Vagina (tissue), 2 donors: ENCODE measurements around the gene BBS2.

ENCODE experiments used
- POLR2A ChIP-seq, 2 donors: fragments of 450-650 bp; IDR thresholded peaks; one replicate each; pipeline ENCODE4 v1.6.1; 2017; ENCODE audit warnings: antibody characterized with exemption in 2 of 2, mild to moderate bottlenecking in 2 of 2, moderate library complexity in 2 of 2
- POLR2AphosphoS5 ChIP-seq, 2 donors: sonication (generic); formaldehyde crosslinking; IDR thresholded peaks; one replicate each; pipeline ENCODE4 v1.9.0; 2017; ENCODE audit warnings: antibody characterized with exemption in 2 of 2, mild to moderate bottlenecking in 2 of 2, low read depth in 1 of 2; ENCODE audit not compliant: insufficient read depth in 1 of 2
- TF ChIP-seq, protein P1 (sequence below), 3 experiments: fragments of 450-650 bp in 2 of 3; fragments of 200-600 bp in 1 of 3; sonication (generic) in 1 of 3; IDR thresholded peaks; one replicate each; pipeline ENCODE4 v1.5.1; 2017 to 2019; ENCODE audit warnings: antibody characterized with exemption in 3 of 3, mild to moderate bottlenecking in 2 of 3, moderate library complexity in 2 of 3

DNA sequence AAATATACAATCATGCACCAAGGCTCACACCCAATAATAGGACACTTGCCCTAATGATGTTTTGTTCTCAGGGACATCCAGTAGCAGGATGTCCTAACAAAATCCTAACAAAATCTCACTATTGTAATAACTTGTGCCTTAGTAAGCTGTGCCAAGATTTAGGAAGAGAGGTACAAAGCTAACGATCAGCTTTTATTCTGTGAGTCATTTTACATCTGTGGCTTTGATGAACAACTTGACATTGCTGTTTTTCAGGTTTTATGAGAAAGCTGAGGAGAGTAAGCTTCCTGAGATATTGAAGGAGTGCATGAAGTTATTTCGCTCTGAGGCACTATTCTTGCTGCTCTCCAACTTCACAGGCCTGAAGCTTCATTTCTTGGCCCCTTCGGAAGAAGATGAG, 49.6 kb downstream of the BBS2 start:
- TF ChIP-seq, protein P1, sequence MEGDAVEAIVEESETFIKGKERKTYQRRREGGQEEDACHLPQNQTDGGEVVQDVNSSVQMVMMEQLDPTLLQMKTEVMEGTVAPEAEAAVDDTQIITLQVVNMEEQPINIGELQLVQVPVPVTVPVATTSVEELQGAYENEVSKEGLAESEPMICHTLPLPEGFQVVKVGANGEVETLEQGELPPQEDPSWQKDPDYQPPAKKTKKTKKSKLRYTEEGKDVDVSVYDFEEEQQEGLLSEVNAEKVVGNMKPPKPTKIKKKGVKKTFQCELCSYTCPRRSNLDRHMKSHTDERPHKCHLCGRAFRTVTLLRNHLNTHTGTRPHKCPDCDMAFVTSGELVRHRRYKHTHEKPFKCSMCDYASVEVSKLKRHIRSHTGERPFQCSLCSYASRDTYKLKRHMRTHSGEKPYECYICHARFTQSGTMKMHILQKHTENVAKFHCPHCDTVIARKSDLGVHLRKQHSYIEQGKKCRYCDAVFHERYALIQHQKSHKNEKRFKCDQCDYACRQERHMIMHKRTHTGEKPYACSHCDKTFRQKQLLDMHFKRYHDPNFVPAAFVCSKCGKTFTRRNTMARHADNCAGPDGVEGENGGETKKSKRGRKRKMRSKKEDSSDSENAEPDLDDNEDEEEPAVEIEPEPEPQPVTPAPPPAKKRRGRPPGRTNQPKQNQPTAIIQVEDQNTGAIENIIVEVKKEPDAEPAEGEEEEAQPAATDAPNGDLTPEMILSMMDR (IDR thresholded peaks at IDR 0.05) = no peak
- TF ChIP-seq POLR2A (IDR thresholded peaks at IDR 0.05) (no peak), POLR2AphosphoS5 (IDR thresholded peaks at IDR 0.05; ENCODE audit: insufficient read depth in 1 of 2, low read depth in 1 of 2) (peak in 1 of 2 donors; percentile 78)
